Forelimb muscle (tissue), 1 donor: ENCODE results near the gene CCDC12. TPM values are rescaled to one million over a fixed set of nuclear protein-coding genes. Genes with fewer than 3 reads are reported as not detected.

ENCODE experiments used
- DNase-seq: peaks from one replicate; pipeline ENCODE4 v3.0.0-alpha.2; 2013; ENCODE audit warnings: low read depth
- polyA plus RNA-seq: library from polyadenylated mRNA; unstranded; fragments of 120-200 nt; gene quantifications from one replicate; pipeline ENCODE4 v1.2.1, GENCODE V29; 2013; ENCODE audit not compliant: insufficient read length

The CCDC12 gene
- polyA plus RNA-seq, 1 donor: 40.6 TPM

DNA sequence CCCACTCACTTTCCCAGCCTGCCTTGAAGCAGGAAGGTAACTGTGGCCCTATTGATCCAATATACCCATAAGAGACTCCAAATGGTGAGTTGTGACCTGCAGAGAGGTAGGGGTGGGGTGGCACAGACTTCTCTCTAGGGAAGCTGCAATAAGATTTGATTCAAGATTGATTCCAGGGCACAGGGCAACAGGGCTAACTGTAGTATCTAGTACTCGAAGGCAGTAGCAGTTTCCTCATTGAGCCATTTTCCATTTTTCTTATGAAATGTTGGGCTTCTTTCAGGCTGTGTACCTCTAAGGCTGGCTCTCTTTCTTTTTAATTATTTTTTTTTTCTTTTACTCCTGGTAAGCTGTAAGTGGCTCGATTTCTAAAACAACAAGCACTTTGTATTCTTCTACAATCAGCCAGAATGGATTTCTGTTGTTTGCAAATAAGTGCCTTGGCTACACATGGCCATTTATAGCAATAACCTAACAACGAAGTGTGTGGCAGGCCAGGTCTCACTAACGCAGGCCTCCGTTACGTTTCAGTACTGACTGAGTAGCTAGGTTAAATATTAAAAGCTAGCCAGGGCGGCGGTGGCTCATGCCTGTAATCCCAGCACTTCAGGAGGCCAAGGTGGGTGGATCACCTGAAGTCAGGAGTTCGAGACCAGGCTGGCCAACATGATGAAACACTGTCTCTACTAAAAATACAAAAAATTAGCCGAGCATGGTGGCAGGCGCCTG, 19.3 kb downstream of the CCDC12 start:
- no peak for DNase-seq

GRCh38 chr3:46955801-46956259, 20.7 kb downstream of the CCDC12 start:
- no peak for DNase-seq

DNA sequence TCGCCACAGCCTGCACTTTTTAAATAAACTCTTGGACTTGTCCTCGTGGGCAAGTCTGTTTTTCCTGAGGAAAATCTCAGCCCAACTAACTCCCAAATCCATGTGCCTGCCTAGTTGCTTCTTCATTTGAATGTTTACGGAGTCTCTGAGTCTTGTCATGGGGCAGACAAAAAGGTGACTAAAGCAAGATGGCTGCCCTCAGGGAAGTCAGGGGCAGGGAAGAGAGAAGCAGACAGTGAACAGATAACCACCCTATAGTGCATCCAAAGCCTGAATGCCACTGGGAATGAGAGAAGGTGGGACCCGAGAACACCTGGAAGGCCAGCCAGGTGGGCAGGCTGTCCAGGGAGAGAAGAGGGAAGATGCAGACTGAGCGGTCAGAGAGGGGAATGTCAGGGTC, 21.4 kb downstream of the CCDC12 start:
- DNase-seq: no peak

DNA sequence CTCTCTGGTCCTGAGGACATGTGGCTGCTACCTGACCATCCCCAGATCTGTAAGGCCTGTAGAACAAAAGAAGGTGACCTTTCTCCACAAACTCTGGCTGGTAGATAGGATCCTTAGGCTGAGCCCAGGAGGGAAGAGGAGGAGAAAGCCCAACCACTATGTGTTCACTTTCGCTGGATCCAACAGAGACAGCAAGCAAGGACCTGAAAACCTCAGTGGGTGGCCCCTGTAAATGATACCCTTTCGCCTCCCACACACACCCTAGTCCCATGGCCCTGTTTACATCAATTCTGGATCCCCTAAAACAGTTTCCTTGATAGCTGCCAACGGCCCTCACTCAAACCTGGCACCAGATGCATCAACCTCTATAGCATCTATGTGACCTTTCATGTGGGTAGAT, 22.4 kb downstream of the CCDC12 start:
- DNase-seq: no peak

- DNase-seq: no peak
Observed at GRCh38 chr3:46953234-46954010, 23.1 kb downstream of the CCDC12 start.

DNA sequence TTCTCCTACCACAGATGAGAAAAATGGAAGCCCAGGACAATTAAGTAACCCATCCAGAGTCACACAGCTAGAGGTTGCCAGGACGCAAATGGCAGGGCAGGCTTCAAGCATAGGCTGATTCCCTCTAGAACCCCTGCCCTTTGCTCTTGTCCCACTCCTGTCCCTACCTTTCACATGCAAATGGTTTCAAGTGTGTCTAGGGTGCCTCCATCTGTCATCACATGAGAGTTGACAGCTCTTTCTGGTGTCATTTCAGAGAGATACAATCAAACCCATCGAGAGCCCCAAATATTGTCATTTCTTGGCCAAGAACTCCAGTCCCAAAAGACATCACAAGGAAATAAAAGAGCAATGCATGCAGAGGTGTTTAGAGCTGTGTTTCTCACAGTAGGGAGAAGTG, 23.7 kb downstream of the CCDC12 start:
- no peak for DNase-seq

- no peak for DNase-seq
Observed at GRCh38 chr3:46950650-46951241, 25.8 kb downstream of the CCDC12 start.

DNA sequence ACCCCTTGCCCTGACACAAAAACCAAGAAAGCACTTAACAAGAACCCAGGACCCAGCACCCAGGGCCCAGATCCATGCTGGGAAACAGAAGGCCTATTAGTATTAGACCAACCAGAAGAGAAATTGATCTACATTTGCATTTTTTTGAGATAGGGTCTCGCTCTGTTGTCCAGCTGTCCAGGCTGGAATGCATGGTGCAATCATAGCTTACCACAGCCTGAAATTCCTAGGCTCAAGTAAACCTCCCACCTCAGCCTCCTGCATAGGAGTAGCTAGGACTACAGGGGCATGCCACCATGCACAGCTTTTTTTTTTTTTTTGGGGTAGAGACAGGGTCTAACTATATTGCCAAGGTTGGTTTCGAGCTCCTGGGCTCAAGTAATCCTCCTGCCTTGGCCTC, 26.4 kb downstream of the CCDC12 start:
- no peak for DNase-seq

- DNase-seq: no peak
Observed at GRCh38 chr3:46948830-46949671, 27.5 kb downstream of the CCDC12 start.

GRCh38 chr3:46947981-46948791, 28.4 kb downstream of the CCDC12 start:
- DNase-seq: no peak

DNA sequence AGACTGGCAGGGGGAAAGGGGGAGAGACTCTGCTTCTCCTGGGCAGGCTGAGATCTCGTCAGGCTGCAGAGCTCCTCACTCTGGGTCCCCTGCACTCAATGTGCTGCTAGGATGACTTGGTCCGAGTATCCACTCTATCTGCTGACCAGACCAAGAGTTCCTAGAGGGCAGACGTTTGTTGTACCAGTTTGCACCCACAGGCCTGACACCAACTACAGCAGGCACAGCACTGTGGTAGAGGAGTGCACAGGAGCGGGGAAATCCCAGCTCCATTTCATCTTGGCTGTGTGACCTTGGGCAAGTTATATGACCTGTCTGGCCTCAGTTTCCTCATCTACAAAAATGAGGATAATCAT, 29.0 kb downstream of the CCDC12 start:
- no peak for DNase-seq

- no peak for DNase-seq
Observed at GRCh38 chr3:46946856-46947545, 29.5 kb downstream of the CCDC12 start.

- DNase-seq: no peak
Observed at GRCh38 chr3:46946416-46946815, 30.1 kb downstream of the CCDC12 start.

GRCh38 chr3:46944191-46944590, 32.4 kb downstream of the CCDC12 start:
- no peak for DNase-seq

DNA sequence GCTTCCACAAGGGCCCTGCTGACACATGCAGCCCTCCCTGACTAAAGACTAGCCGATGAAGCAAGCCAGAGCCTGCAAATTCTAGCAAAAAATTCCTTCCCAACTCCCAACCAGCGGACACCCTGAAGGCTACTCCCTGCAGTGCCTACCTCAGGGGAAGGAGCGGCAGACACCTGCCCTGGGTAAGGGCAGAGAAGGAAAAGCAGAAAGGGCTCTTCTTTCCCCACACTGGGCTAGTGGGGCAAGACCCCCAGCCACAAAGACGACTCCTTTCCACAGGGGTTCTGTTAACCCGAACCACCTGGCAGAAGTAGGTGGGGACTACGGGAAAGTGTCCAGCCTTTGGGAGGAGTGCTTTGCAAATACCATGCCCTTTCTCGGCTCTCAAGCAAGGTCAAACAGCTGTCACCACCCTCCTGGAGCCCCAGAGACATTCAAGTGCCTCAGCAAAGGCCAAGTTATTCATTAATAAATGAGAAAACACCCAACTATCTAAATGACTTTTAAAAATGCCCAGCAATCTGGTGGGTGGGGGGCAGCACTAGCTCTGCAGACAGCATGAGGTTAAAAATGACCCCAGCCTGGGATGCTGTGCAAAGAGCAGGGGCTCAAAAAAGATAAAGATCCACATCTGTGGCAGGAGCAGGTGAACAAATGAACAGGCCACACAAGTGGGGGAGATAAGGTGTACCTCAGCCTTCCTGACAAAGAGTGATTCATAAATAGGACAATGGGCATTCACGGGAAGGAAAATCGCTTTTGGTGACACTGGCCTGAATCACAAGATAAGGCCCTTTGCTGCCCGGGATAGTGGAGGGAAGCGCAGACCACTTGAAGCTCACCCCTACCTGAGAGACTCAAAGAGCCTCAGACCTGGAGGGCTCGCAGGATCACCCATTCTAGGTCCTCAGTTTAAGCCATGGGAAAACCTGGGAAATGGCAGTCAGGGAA, 33.0 kb downstream of the CCDC12 start:
- no peak for DNase-seq

- no peak for DNase-seq
Observed at GRCh38 chr3:46942481-46943236, 33.9 kb downstream of the CCDC12 start.

GRCh38 chr3:46942076-46942475, 34.5 kb downstream of the CCDC12 start:
- no peak for DNase-seq
